Measurements from ENCODE around the gene PNISR.

The PNISR gene

GRCh38 chr6:99425647-99426450, 741 bp upstream of the PNISR start:
- 4% methylated on average over 22 of the region's 29 CpGs for WGBS (ENCODE audit: insufficient coverage)
- H3K36me3 ChIP-seq (ENCODE audit: control insufficient read depth in 4 of 4, insufficient read depth in 4 of 4, low read length in 3 of 4): peaks cover 2 to 27% (median 5%) of the 10 kb centered on the region in 4 experiments
- peak in 2 of 3 donors; percentile 71 to 74 for DNase-seq
- H3K4me1 ChIP-seq (ENCODE audit: control extremely low read depth in 1 of 4, control insufficient read depth in 4 of 4, insufficient read depth in 4 of 4, low read length in 3 of 4): peaks cover 15 to 38% (median 27%) of the 10 kb centered on the region in 4 experiments
- peak overlapping the region; percentile 81 to 99 (median 91) for H3K4me3 ChIP-seq (ENCODE audit: control insufficient read depth in 1 of 7, extremely low read depth in 1 of 7, insufficient read depth in 4 of 7, low read depth in 2 of 7, low read length in 6 of 7)
- no peaks in the 10 kb centered on the region for H3K9me3 ChIP-seq (ENCODE audit: control extremely low read depth in 1 of 5, control insufficient read depth in 4 of 5, insufficient read depth in 2 of 5, low read depth in 1 of 5, low read length in 4 of 5)
- CTCF ChIA-PET: interaction anchor here (0.6 to 1.8 kb wide), 9 partner anchors 9 to 141 kb away, joined by 3 to 9 read pairs (median 4); no protein-coding TSS in a partner anchor
- POLR2A ChIA-PET: interaction anchor here (0.6 to 1.6 kb wide), 3 partner anchors 30 to 95 kb away, joined by 3 to 5 read pairs (median 3); no protein-coding TSS in a partner anchor
- no peaks in the 10 kb centered on the region for H3K27me3 ChIP-seq (replicated peaks in 2 of 5; ENCODE audit: control insufficient read depth in 4 of 5, insufficient read depth in 5 of 5, low read length in 4 of 5)
- peak overlapping the region; percentile 97 to 98 for H3K27ac ChIP-seq (ENCODE audit: insufficient read depth in 1 of 2, low read depth in 1 of 2, low read length in 2 of 2, poor library complexity in 1 of 2, severe bottlenecking in 2 of 2)

- POLR2A ChIA-PET: interaction anchor here (1.6 kb wide), 1 partner anchor 14 kb away, joined by 4 read pairs; no protein-coding TSS in a partner anchor
- WGBS (ENCODE audit: insufficient coverage): no CpG with 5 or more reads among the region's 5 CpGs
- H3K9me3 ChIP-seq (ENCODE audit: control extremely low read depth in 1 of 5, control insufficient read depth in 4 of 5, insufficient read depth in 2 of 5, low read depth in 1 of 5, low read length in 4 of 5): no peaks in the 10 kb centered on the region
- no peak for DNase-seq
- peak overlapping the region in 6 of 7 experiments; percentile 81 to 99 (median 92) for H3K4me3 ChIP-seq (ENCODE audit: control insufficient read depth in 1 of 7, extremely low read depth in 1 of 7, insufficient read depth in 4 of 7, low read depth in 2 of 7, low read length in 6 of 7)
- CTCF ChIA-PET: interaction anchor here (0.9 to 1.7 kb wide), 3 partner anchors 10 to 94 kb away, joined by 3 to 6 read pairs (median 5); no protein-coding TSS in a partner anchor
- no peaks in the 10 kb centered on the region for H3K27me3 ChIP-seq (replicated peaks in 2 of 5; ENCODE audit: control insufficient read depth in 4 of 5, insufficient read depth in 5 of 5, low read length in 4 of 5)
- peaks cover 0 to 25% (median 4%) of the 10 kb centered on the region in 4 experiments for H3K36me3 ChIP-seq (ENCODE audit: control insufficient read depth in 4 of 4, insufficient read depth in 4 of 4, low read length in 3 of 4)
- H3K27ac ChIP-seq (ENCODE audit: insufficient read depth in 1 of 2, low read depth in 1 of 2, low read length in 2 of 2, poor library complexity in 1 of 2, severe bottlenecking in 2 of 2): peak overlapping the region; percentile 97 to 98
- H3K4me1 ChIP-seq (ENCODE audit: control extremely low read depth in 1 of 4, control insufficient read depth in 4 of 4, insufficient read depth in 4 of 4, low read length in 3 of 4): peaks cover 15 to 38% (median 27%) of the 10 kb centered on the region in 4 experiments
Observed at GRCh38 chr6:99424022-99424421, 1.1 kb downstream of the PNISR start.

GRCh38 chr6:99422912-99423311, 2.2 kb downstream of the PNISR start:
- H3K9me3 ChIP-seq (ENCODE audit: control extremely low read depth in 1 of 5, control insufficient read depth in 4 of 5, insufficient read depth in 2 of 5, low read depth in 1 of 5, low read length in 4 of 5): no peaks in the 10 kb centered on the region
- H3K36me3 ChIP-seq (ENCODE audit: control insufficient read depth in 4 of 4, insufficient read depth in 4 of 4, low read length in 3 of 4): peaks cover 0 to 25% (median 4%) of the 10 kb centered on the region in 4 experiments
- ChIA-PET POLR2A (interaction anchor here (1.6 kb wide), 1 partner anchor 13 kb away, joined by 4 read pairs; no protein-coding TSS in a partner anchor), CTCF (no interaction called here)
- peak overlapping the region in 1 of 7 experiments; percentile 88 for H3K4me3 ChIP-seq (ENCODE audit: control insufficient read depth in 1 of 7, extremely low read depth in 1 of 7, insufficient read depth in 4 of 7, low read depth in 2 of 7, low read length in 6 of 7)
- 100% methylated on average over 1 of the region's 6 CpGs for WGBS (ENCODE audit: insufficient coverage)
- no peak for DNase-seq
- no peak overlapping the region for H3K27ac ChIP-seq (ENCODE audit: insufficient read depth in 1 of 2, low read depth in 1 of 2, low read length in 2 of 2, poor library complexity in 1 of 2, severe bottlenecking in 2 of 2)
- H3K27me3 ChIP-seq (replicated peaks in 2 of 5; ENCODE audit: control insufficient read depth in 4 of 5, insufficient read depth in 5 of 5, low read length in 4 of 5): no peaks in the 10 kb centered on the region
- peaks cover 15 to 42% (median 27%) of the 10 kb centered on the region in 4 experiments for H3K4me1 ChIP-seq (ENCODE audit: control extremely low read depth in 1 of 4, control insufficient read depth in 4 of 4, insufficient read depth in 4 of 4, low read length in 3 of 4)

- ChIA-PET POLR2A (no interaction called here), CTCF (interaction anchor here (1.5 to 1.7 kb wide), 2 partner anchors 9 to 14 kb away, joined by 4 to 6 read pairs; no protein-coding TSS in a partner anchor)
- H3K4me1 ChIP-seq (ENCODE audit: control extremely low read depth in 1 of 4, control insufficient read depth in 4 of 4, insufficient read depth in 4 of 4, low read length in 3 of 4): peaks cover 0 to 14% (median 0%) of the 10 kb centered on the region in 4 experiments
- H3K27ac ChIP-seq (ENCODE audit: insufficient read depth in 1 of 2, low read depth in 1 of 2, low read length in 2 of 2, poor library complexity in 1 of 2, severe bottlenecking in 2 of 2): peak overlapping the region in 1 of 2 experiments; percentile 56
- H3K27me3 ChIP-seq (replicated peaks in 2 of 5; ENCODE audit: control insufficient read depth in 4 of 5, insufficient read depth in 5 of 5, low read length in 4 of 5): no peaks in the 10 kb centered on the region
- DNase-seq: peak; percentile 19 to 75 (median 69)
- H3K4me3 ChIP-seq (ENCODE audit: control insufficient read depth in 1 of 7, extremely low read depth in 1 of 7, insufficient read depth in 4 of 7, low read depth in 2 of 7, low read length in 6 of 7): peak overlapping the region in 1 of 7 experiments; percentile 14
- peaks cover 3 to 33% (median 14%) of the 10 kb centered on the region in 4 experiments for H3K36me3 ChIP-seq (ENCODE audit: control insufficient read depth in 4 of 4, insufficient read depth in 4 of 4, low read length in 3 of 4)
- 92% methylated on average over 5 of the region's 9 CpGs for WGBS (ENCODE audit: insufficient coverage)
- H3K9me3 ChIP-seq (ENCODE audit: control extremely low read depth in 1 of 5, control insufficient read depth in 4 of 5, insufficient read depth in 2 of 5, low read depth in 1 of 5, low read length in 4 of 5): no peaks in the 10 kb centered on the region
Observed at GRCh38 chr6:99416892-99417767, 8.0 kb downstream of the PNISR start.

- no CpG with 5 or more reads among the region's 2 CpGs for WGBS (ENCODE audit: insufficient coverage)
- H3K4me1 ChIP-seq (ENCODE audit: control extremely low read depth in 1 of 4, control insufficient read depth in 4 of 4, insufficient read depth in 4 of 4, low read length in 3 of 4): peaks cover 0 to 12% (median 0%) of the 10 kb centered on the region in 4 experiments
- CTCF ChIA-PET: interaction anchor here (1.5 to 1.7 kb wide), 2 partner anchors 10 to 14 kb away, joined by 4 to 6 read pairs; no protein-coding TSS in a partner anchor
- POLR2A ChIA-PET: no interaction called here
- H3K4me3 ChIP-seq (ENCODE audit: control insufficient read depth in 1 of 7, extremely low read depth in 1 of 7, insufficient read depth in 4 of 7, low read depth in 2 of 7, low read length in 6 of 7): no peak overlapping the region
- H3K36me3 ChIP-seq (ENCODE audit: control insufficient read depth in 4 of 4, insufficient read depth in 4 of 4, low read length in 3 of 4): peaks cover 4 to 33% (median 17%) of the 10 kb centered on the region in 4 experiments
- H3K9me3 ChIP-seq (ENCODE audit: control extremely low read depth in 1 of 5, control insufficient read depth in 4 of 5, insufficient read depth in 2 of 5, low read depth in 1 of 5, low read length in 4 of 5): no peaks in the 10 kb centered on the region
- H3K27ac ChIP-seq (ENCODE audit: insufficient read depth in 1 of 2, low read depth in 1 of 2, low read length in 2 of 2, poor library complexity in 1 of 2, severe bottlenecking in 2 of 2): no peak overlapping the region
- H3K27me3 ChIP-seq (replicated peaks in 2 of 5; ENCODE audit: control insufficient read depth in 4 of 5, insufficient read depth in 5 of 5, low read length in 4 of 5): no peaks in the 10 kb centered on the region
- no peak for DNase-seq
Observed at GRCh38 chr6:99416226-99416625, 8.9 kb downstream of the PNISR start.

GRCh38 chr6:99415446-99415845, 9.7 kb downstream of the PNISR start:
- CTCF ChIA-PET: no interaction called here
- no peak for DNase-seq
- Histone ChIP-seq H3K36me3 (ENCODE audit: control insufficient read depth in 4 of 4, insufficient read depth in 4 of 4, low read length in 3 of 4) (peaks cover 7 to 38% (median 20%) of the 10 kb centered on the region in 4 experiments), H3K27me3 (replicated peaks in 2 of 5; ENCODE audit: control insufficient read depth in 4 of 5, insufficient read depth in 5 of 5, low read length in 4 of 5) (no peaks in the 10 kb centered on the region), H3K4me3 (ENCODE audit: control insufficient read depth in 1 of 7, extremely low read depth in 1 of 7, insufficient read depth in 4 of 7, low read depth in 2 of 7, low read length in 6 of 7) (no peak overlapping the region), H3K4me1 (ENCODE audit: control extremely low read depth in 1 of 4, control insufficient read depth in 4 of 4, insufficient read depth in 4 of 4, low read length in 3 of 4) (peaks cover 0 to 12% (median 0%) of the 10 kb centered on the region in 4 experiments), H3K9me3 (ENCODE audit: control extremely low read depth in 1 of 5, control insufficient read depth in 4 of 5, insufficient read depth in 2 of 5, low read depth in 1 of 5, low read length in 4 of 5) (no peaks in the 10 kb centered on the region), H3K27ac (ENCODE audit: insufficient read depth in 1 of 2, low read depth in 1 of 2, low read length in 2 of 2, poor library complexity in 1 of 2, severe bottlenecking in 2 of 2) (no peak overlapping the region)
- POLR2A ChIA-PET: no interaction called here
